NT2/D1 (cell line): Measurements from ENCODE around the gene FOXO3.

Experiments used
- DNase-seq: peaks from one replicate; pipeline ENCODE4 v3.0.0-alpha.2; 2011; ENCODE audit warnings: low read depth, low spot score
- H3K27me3 ChIP-seq: 2 replicates; pipeline ENCODE4 v1.6.0; 2011; ENCODE audit warnings: mild to moderate bottlenecking; ENCODE audit not compliant: insufficient read length, insufficient read depth
- H3K36me3 ChIP-seq: 2 replicates; pipeline ENCODE4 v1.6.1; 2011; ENCODE audit warnings: mild to moderate bottlenecking, low read length, mixed read lengths; ENCODE audit not compliant: insufficient read depth, insufficient read length
- H3K4me1 ChIP-seq: 2 replicates; pipeline ENCODE4 v1.5.1; 2011; ENCODE audit not compliant: insufficient read depth, insufficient read length
- H3K4me3 ChIP-seq: 2 replicates; pipeline ENCODE4 v1.5.1; 2011; ENCODE audit warnings: low read depth; ENCODE audit not compliant: insufficient read length
- H3K9ac ChIP-seq: 2 replicates; pipeline ENCODE4 v1.6.0; 2011; ENCODE audit warnings: low read depth; ENCODE audit not compliant: insufficient read length
- H3K9me3 ChIP-seq: 2 replicates; pipeline ENCODE4 v1.5.1; 2011; ENCODE audit warnings: mild to moderate bottlenecking, low read length; ENCODE audit not compliant: insufficient read depth
- SUZ12 ChIP-seq: IDR thresholded peaks from 2 replicates; pipeline ENCODE4 v1.6.1; 2011; ENCODE audit not compliant: insufficient read length, insufficient read depth; ENCODE audit errors: extremely low read depth
- YY1 ChIP-seq: IDR thresholded peaks from 2 replicates; pipeline ENCODE4 v1.6.1; 2011; ENCODE audit not compliant: insufficient read length, insufficient read depth
- ZNF274 ChIP-seq: IDR thresholded peaks from 2 replicates; pipeline ENCODE4 v1.6.1; 2011; ENCODE audit warnings: mild to moderate bottlenecking, low read depth, low read length

FOXO3 gene

DNA sequence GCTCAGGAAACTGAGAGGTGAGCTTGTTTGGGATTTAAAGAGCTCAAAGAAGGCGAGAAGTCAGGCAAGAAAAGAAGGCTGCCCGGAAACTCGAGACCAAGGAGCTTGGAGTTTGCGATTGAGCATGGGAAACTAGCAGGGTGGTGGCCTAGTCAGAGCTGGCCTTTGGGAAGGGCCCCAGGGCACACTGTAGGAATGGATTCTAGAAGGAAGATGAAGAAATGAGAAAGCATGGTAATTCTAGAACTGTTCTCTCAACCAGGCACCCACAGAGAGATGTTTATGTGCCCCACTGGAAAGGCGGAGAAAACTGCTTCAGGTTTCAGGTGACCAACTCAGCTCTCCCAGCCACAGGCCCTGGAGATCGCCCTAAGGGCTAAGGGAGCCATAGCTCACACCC is 126.2 kb downstream of the FOXO3 start:
- Histone ChIP-seq H3K9me3 (no peaks in the 10 kb centered on the region), H3K9ac (no peak overlapping the region), H3K4me1 (peaks cover 2% of the 10 kb centered on the region), H3K4me3 (no peak overlapping the region), H3K36me3 (no peaks in the 10 kb centered on the region), H3K27me3 (no peaks in the 10 kb centered on the region)
- no peak for DNase-seq
- TF ChIP-seq SUZ12 (no peak), ZNF274 (no peak), YY1 (no peak)

DNA sequence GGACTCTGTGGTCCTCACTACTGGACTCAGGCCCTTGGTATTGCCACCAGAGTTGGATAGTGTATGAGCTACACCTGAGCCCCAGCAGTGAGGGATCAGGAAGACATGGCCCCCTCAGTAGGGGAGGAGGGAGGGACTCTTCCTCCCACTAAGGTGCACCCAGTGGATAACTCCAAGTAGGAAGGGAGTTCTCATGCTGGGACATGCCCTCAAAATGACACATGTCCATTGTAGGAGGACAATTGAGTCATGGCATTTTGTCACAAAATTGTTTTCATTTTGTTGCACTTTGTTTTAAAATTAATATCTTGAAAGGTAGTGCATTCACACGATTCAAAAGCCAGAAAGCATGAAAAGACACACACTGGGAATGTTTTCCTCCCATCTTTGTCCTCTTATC is 127.2 kb downstream of the FOXO3 start:
- no peak for DNase-seq
- no peaks in the 10 kb centered on the region for H3K9me3 ChIP-seq
- no peak overlapping the region for H3K4me3 ChIP-seq
- no peaks in the 10 kb centered on the region for H3K27me3 ChIP-seq
- no peak overlapping the region for H3K9ac ChIP-seq
- peaks cover 2% of the 10 kb centered on the region for H3K4me1 ChIP-seq
- H3K36me3 ChIP-seq = no peaks in the 10 kb centered on the region
- no peak for TF ChIP-seq SUZ12
- no peak for TF ChIP-seq ZNF274
- no peak for TF ChIP-seq YY1

DNA sequence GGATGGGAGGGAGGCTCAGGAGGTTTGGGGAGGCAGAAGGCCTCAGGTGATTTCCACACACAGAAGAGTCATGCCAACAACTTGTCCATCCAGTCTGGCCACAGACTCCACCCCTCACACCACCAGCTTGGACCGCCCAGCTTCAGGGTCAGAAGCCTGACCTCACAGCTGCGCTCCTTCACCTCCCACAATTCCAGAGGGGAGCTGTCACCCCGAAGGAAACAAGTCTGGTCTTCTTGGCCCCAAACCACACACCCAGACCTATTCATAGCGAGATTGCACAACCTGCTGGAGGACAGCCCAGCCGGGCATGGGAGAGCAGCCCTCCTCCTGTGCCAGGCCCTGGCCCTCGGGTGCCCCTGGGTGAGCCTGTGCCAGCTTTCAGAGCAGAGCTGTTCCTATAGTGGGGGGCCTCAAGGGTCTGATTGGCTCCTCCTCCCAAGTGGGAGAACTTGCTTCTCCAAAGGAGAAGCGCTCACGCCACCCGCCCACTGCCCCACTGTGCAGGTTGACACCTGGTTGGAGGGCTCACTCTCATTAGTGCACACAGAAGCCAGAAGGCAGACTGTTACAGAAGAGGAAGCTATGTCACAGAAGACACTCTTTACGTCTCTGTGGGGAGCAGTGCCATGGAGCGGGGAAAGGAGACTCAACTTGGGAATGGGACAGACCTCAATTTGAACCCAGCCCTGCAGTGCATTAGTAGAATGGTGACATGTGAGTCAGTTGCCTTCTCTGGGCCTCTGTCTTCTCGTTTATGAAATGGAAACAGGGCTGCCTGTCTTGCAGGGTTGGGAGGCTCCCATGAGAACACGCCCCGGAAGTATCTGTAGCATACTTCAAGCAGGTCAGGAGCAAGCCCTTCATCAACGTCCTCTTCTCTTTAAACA is 128.8 kb downstream of the FOXO3 start:
- DNase-seq = no peak
- no peak for TF ChIP-seq SUZ12
- no peak for TF ChIP-seq ZNF274
- TF ChIP-seq YY1 = no peak

DNA sequence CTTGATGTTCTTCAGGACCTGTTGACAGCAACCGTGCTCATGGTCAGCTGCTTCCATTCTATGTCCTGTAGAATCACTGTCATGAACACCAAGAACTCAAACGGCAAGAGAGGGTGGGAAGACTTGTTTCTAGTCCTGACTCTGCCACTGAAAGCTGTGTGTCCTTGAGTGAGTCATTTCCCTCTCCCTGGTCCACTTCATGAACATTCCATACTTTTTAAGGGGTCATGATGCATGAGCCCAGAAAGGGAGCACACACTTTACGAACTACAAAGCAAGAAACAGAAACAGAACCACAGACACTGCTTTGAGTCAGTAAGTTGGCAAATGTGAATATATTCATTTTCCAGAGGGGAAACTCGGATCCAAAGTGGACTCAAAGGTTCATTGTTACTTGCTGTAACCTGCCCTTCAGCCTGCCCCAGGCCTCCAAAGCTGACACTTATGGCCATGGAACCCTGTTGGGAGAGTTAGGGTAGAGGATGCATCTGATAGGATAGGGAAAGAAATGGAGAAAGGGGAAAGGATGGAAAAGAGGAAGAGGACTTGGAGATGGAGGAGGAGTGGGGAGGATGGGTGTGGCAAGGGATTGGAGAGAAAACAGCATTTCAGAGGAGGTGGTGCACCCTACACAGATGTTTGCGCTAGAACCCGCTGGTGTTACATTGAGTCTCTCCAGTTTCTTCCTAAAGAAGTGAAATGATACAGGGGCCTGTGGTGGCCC is 129.8 kb downstream of the FOXO3 start:
- no peak for DNase-seq
- no peaks in the 10 kb centered on the region for H3K36me3 ChIP-seq

More for the DNA sequence above, 128.8 kb downstream of the FOXO3 start:
- no peaks in the 10 kb centered on the region for H3K9me3 ChIP-seq
- no peaks in the 10 kb centered on the region for H3K27me3 ChIP-seq
- H3K9ac ChIP-seq = no peak overlapping the region
- H3K4me1 ChIP-seq = peaks cover 2% of the 10 kb centered on the region
- H3K4me3 ChIP-seq = no peak overlapping the region
- no peaks in the 10 kb centered on the region for H3K36me3 ChIP-seq

DNA sequence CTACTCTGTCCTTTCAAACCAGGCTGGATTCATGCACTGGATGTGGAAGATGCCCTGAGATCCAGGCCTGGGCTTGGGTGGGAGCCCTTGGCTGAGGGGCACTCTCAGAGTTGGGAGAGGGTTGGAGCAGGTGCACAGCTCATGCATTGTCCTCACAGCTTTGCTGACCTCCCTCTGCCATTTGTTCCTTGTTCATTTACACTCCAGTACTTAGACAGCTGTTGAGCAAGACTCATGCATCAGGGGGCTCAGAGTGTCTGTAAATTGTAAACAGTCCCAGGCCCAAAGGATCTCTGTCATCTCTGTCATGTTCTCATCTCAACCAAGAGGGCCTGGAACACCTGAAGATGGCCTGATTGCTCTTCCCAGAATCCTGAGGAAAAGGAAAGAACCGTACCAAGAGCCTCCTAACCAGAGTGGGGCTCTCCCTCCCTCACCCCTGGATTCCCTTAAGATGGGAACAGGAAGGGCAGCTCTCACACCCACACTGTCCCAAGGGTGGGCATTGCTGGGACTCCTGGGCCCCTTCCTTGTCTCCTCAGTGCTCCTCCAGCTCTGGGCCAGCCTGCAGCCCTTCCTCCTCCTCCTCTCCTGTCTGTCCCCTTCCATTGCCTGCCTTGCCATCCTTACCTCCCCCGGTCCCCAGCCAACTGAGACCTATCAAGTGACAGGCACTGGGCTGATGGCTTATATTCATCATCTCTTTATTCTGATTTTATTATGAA is 132.9 kb downstream of the FOXO3 start:
- DNase-seq = no peak
- Histone ChIP-seq H3K9ac (no peak overlapping the region), H3K9me3 (no peaks in the 10 kb centered on the region), H3K27me3 (no peaks in the 10 kb centered on the region), H3K36me3 (no peaks in the 10 kb centered on the region), H3K4me1 (no peaks in the 10 kb centered on the region), H3K4me3 (no peak overlapping the region)
- TF ChIP-seq SUZ12 (no peak), ZNF274 (no peak), YY1 (no peak)

More for the DNA sequence above, 129.8 kb downstream of the FOXO3 start:
- Histone ChIP-seq H3K4me1 (peaks cover 2% of the 10 kb centered on the region), H3K27me3 (no peaks in the 10 kb centered on the region), H3K9me3 (no peaks in the 10 kb centered on the region), H3K9ac (no peak overlapping the region), H3K4me3 (no peak overlapping the region)
- no peak for TF ChIP-seq SUZ12
- no peak for TF ChIP-seq YY1
- TF ChIP-seq ZNF274 = no peak

DNA sequence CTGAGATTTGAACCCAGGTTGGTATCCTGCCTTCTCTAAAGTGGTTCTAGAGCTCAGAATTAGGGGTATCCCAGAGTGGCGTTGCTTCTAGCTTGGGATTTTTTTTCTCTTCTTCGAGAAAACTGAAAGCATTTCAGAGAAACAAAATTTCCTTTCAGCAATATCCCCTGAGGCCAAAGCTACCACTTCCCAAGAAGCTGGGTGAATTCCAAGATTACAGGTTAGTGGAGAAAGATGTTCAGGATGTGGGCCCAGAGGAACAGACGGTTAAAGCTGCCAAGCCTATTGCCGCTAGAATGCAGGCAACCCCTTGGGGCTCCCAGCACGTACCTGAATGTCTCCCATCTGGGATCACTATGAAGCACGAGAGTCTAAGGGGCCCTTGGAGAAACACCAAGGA is 134.1 kb downstream of the FOXO3 start:
- no peaks in the 10 kb centered on the region for H3K9me3 ChIP-seq
- no peak overlapping the region for H3K4me3 ChIP-seq
- TF ChIP-seq SUZ12 (no peak), YY1 (no peak)

More for the DNA sequence above, 134.1 kb downstream of the FOXO3 start:
- Histone ChIP-seq H3K27me3 (no peaks in the 10 kb centered on the region), H3K36me3 (no peaks in the 10 kb centered on the region), H3K4me1 (peaks cover 2% of the 10 kb centered on the region), H3K9ac (no peak overlapping the region)
- no peak for DNase-seq
